GM18502 (cell line): Measurements from ENCODE around the gene PDK2.

Experiments used
- ATAC-seq: cut with Tn5 transposase; IDR thresholded peaks from one replicate; pipeline ENCODE4 v1.9.1; 2021; ENCODE audit warnings: mild to moderate bottlenecking; ENCODE audit not compliant: unreplicated experiment, poor library complexity

The PDK2 gene

DNA sequence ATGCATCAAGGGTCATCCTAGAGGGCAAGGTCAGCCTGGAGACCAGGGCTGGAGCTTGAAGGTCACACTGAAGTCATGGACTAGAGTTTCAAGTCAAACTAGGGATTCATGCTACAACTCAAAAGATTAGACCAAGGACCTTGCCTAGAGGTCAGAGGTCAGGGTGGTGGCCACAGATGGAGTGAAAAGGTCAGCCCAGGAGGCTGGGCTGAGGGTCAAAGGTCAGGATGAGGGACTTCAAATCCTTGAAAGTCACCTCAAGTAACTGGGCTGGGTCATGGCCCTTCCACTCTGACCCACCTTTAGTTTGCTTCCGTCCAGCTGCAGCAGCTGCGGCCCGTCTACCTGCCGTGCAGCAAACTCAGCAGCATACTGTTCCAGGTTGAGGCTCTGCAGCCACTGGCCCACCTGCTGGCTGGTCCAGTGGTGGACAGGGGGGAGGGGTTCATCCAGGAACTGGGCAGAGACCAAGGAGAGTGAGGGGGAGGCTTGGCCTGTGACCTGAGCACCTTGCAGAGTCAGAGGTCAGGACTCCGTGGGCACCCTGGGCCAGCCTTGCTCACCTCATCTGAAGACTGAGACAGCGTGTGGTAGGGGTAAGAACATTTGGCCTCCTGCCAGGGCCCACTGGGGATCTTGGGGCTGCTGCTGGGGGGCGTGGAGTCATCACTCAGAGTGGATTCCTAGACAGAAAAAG is 18.6 kb downstream of the PDK2 start:
- ATAC-seq = no peak

DNA sequence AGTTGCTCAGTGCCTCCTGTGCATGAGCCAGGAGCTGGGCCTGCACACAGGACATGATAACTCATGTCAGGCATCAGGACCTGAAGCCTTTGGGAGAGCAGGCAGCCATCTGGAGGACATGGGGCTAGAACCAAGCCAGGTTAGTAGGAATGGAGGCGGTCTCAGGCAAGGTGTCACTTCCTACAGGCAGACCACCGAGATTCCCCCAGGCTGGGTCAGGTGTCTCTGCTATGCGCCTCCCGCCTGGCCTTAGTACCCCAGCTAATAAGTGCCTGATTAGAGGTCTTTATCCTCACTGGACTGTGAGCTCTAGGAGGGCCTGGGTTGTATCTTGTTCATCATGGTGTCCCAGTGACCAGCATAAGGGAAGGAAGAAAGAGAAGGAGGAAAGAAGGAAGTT is 19.2 kb downstream of the PDK2 start:
- no peak for ATAC-seq

DNA sequence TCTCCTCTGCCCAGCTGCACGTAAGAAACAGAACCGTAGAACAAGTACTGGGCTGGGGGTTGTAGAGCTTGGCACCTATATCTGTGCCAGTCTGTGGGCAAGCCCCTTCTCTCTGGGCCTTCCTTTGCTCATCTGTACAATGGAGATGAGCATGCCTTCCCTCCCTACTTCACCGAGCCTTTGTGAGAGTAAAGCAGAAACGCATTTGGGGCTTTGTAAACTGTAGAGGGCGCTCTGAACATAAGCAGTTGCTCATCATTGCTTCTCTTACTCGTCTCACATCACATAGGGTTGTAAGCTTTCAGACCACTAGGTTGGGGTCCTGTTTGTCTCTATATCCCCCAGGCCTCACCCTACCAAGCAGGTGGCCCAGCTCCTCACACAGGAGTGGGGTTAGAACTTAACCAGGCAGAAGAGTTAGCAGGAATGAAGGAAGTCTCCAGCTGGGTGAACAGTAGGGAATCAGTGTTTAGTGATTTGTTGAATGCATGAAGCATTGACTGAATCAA is 19.8 kb downstream of the PDK2 start:
- no peak for ATAC-seq

DNA sequence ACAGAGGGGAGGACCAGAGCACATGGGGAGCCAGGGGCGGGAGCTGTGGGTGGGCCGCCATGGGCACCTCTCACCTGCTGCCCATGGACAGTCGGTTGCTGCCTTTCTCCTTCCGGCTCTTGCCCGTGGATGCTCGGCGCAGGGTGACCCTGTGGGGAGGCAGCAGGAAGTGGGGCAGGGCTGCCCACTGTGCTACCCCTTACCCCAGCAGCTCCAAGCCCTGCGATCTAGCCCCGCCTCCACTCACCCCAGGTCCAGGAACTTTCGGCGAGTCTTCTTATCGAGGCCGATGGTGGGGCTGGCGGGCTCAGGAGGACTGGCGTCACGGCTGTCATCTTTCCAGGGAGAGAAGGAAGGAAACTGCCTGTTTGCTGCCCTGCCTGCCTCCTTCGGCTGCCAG is 20.6 kb downstream of the PDK2 start:
- no peak for ATAC-seq

DNA sequence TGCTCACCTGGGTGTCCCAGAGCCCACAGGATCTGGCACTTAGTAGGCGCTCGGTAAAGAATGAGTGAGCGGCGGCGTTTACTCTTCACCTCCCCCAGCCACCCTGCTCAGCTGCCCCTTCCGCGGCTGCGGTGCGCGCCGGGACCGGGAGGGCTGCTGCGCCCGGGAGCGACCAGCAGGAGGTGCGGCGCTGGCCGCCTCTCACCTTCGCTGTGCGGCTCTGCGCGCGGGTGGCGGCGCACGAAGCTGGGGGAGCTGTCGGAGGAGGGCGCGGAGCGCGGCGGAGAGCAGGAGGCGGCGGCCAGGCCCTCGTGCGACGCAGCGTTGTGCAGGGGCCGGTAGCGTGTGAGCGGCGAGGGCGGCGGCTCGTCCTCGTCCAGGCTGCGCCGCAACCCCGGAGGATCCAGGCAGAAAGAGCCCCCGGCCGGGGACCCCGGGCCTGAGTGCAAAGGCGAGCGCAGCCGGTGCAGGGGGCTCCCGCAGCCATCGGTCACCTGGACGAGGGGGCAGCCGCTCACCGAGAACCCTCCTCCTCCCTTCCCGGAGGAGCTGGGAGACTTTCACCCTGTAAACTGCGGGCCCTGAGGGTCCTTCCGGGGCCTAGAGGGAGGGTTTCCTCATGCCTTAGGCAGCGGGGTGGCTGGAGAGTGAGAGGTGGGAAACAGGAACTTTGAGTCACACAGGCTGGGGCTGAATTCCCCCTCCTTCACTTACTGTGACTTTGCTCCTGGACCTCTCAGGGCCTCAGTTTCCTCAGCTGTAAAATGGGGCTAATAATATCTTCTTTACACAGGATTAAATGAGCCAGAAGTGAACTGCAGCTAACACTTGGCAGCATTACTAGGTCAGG is 22.3 kb downstream of the PDK2 start:
- no peak for ATAC-seq

DNA sequence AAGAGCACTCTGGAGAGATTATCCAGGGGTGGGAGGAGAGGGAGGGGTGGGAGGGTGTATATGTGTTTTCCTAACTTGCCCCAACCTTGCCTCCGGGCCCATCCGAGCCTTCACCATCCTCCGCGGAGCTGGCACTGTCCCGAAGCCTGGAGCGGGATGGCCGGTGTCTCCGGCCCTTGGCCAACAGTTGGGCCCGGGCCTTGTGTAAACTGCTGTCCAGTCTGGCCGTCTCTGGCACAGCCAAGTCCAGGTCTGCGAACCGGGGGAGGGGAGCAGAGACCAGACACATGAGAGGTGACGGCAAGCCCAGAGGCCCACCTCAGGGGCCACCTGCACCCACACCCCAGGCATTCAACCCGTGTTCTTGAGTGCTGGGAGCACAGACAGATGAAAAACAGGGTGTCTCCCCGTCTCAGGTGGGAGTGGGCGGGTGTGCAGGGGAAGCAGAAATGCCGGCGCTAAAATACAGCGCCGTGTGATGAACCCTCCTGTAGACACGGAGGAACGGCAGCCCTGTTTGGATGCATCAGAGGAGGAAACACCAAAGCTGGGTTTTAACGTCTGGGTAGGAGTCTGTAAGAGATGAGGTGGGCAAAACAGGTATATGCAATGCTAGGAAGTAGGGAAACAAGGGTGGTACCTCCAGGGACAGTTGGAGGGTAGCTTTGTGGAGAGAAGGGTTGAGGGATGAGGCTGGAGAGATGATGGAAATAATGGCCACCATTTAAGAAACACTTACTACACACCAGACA is 23.1 kb downstream of the PDK2 start:
- no peak for ATAC-seq

DNA sequence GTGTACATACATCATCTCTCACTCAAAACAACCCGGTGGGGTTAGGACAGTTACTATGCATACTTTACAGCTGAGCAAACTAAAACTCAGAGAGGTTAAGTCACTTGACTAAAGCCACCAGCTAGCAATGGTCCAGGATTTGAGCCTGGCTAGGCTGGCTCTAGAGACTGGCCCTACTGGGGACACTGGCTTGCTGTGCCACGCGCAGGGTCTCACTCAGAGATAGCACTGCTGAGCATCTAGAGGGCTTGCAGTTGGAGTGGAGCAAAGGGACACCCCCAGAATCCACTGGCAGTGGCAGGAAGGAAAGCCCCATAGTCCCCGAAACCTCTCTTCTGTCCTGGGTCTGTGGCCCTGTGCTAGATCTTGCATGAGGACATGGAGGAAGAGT is 23.7 kb downstream of the PDK2 start:
- no peak for ATAC-seq

DNA sequence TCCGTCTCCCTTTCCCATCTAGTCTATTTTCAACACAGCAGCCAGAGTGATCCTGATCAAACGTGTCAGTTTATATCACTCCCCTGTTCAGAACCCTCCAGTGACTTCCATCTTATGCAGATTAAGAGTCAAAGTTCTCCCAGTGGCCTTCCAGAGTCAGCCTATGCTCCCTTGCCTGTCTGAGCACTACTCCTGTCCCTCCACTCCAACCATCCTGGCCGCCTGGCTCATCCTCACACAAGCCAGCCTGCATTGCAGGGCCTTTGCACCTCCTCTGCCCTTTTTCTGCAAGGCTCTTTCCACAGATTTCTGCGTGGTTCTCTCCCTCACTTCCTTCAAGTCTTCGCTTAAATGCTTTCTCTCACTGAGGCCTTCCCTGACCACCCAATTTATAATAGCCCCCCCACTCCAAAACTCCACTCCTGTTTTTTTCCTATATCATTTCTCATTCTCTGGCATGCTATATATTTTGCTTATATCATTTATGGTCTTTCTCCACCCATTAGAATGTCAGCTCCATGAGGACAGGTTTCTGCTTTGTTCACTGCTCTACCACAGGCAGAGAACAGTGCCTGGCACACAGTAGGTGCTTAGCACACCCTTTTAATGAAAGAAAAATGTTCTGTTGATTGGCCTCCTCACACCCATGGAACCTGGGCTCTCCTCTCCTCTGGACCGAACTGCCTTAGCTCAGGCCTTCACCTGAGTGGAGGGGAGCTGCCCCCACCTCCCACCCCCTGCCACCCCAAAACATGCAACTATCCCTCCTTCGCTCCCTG is 25.5 kb downstream of the PDK2 start:
- ATAC-seq = no peak

DNA sequence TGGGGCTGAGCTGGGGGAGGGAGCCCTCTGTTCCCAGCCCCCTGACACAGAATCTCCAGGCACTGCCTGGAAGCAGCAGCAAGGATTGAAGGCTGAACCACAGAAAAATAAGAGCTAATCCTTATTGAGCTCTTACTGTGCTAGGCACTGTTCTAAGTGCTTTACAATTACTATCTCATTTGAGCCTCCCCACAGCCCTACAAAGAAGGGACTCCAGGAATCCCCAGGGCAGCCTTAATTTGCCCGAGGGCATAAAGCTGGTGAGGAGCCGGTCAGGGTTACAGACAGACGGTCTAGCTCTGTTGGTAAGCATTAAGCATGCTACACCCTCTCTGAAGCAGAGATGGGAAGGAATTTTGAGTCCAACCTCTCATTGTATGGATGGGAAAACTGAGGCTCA is 27.8 kb downstream of the PDK2 start:
- no peak for ATAC-seq

DNA sequence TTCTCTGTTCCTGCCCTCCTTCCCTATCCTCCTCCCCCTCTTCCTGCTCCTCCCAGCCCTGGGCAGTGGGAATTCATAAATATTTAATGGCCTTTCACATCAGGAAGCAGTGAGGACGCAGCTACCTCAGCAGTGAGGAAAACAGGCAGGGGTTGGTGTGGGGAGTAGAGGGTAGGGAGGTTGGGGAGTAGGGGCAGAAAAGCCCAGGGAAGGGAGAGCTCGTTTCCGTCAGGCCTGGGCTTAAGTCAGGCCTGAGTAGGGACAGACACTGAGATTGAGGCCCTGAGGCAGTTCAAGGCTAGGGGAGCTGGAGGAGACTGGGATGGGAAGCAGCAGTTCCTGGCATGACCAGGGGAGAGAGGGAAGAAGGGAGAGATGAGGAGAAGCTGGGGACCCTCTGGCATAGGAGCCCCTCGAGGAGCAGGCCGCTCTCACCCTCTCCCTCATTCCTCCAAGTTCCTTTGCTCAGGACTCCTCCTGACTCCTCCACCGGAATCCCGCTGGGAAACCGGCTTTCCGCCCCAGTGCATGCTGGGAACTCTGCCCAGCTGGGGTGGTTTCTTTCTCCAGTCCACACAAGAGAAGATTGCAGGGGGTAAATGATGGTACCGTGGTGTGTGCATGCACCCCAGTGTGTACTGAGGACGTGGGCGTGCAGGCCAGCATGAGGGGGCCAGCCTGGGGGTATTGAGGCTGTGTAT is 28.6 kb downstream of the PDK2 start:
- no peak for ATAC-seq

DNA sequence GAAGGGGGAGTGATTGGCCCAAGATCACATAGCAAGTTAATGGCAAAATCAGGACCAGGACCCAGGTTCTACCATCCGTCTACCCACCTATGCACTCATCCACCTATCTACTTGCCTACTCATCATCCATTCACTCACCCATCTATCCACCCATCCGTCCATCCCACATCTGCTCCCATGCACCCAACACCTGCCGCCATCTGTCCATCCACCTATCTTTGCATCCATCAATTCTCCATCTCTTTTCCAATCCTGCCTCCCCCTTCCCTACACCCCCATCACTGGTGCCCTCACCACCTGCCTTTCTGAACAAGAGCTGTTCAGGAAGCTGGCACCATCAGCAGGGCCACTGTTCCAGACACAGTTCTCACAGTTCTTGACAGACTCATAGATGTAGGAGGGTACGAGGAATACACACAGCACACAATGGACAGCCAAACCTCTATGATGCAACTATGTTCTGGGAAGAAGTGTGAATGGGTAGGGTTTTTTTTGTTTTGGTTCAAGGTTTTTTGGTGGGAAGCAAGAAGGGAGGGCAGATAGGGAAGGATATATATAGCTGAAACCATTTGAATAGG is 30.4 kb downstream of the PDK2 start:
- no peak for ATAC-seq

DNA sequence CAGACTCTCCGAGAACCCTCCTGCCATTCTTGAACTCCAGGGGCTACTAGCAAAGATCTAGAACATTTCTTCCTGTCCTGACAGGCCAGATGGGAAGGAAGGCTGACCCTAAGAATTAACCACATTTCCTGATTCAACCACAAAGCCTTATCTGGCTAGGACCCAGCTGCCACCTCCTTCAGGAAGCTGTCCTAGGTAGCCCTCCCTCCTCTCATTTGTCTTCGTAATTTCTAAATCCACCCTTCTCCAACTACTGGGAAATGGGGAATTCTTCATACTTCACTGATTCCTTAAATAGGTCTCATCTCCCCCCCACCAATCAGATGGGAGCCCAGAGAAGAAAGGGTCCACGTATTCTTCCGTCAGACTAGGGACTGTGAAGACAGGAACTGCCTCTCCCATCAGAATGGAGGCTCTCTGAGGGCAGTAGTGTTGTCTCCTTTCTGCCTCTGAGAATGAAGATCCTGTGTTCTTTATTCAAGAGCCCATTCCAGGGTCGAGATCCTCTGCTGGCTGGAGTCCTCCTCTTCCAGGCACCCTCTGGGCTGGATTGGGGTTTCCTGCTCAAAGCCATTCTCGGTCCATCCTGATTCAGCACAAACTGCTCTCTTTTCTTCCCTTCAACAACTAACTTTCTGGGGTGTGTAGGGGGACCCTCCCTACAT is 32.7 kb downstream of the PDK2 start:
- ATAC-seq = no peak

DNA sequence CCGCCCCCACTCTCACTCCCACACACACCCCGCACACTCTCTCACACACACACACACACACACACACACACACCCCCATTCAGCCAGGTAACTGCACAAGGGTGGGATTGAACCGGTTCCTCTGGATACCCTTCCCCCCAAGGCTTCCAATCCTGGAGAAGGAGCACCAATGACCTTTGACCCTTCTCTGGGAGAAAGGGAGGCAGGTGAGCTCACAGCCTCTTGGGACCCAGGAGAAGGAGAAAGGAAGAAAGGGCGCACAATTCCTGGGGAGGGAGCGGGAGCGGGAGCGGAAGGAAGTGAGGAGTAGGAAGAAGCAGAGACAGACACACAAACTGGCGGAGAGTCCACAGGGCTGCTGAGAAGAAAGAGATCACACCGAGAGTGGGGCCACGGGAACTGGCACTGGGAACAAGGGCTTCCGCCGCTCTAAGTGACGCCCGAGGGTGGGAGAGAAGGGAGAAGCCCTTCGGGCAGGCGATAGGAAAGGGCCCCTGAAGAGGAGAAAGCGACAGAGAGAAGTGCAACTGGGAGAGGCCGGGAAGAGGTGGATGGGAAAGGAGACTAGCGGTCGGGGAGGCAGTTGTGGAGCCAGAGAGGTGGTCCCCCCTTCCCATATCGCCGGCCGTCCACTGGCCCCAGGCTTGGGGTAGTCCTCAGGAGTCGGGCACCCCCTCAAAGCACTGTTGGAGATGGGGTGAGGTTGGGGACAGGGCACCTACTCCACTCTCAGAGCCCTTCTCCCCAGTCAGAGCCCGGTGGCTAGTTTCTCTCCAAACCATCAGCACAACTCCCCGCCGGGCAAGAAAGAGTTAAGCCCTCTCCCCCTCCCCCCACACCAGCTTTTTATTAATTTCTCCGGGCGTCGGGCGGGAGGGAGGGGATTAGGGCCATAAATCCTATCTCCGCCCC is 33.5 kb downstream of the PDK2 start:
- ATAC-seq = no peak

DNA sequence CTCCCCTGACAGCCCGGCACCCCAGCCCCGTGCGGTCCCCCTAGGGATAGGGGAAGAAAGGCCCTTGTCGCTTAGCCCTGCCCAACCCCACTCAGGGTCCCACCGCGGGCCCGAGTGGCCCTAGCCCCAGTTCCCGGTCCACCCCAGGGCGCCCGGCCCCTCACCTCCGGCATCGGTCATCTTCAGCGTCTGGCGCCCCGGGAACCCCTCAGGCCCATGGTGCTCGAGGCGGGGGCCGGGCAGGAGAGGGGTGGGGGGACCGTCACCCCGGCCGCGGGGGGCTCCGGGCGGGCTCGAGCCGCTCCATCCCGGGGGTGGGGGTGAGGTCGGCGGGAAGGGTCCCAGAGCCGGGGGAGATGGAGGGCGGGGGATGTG is 34.2 kb downstream of the PDK2 start:
- ATAC-seq = no peak

DNA sequence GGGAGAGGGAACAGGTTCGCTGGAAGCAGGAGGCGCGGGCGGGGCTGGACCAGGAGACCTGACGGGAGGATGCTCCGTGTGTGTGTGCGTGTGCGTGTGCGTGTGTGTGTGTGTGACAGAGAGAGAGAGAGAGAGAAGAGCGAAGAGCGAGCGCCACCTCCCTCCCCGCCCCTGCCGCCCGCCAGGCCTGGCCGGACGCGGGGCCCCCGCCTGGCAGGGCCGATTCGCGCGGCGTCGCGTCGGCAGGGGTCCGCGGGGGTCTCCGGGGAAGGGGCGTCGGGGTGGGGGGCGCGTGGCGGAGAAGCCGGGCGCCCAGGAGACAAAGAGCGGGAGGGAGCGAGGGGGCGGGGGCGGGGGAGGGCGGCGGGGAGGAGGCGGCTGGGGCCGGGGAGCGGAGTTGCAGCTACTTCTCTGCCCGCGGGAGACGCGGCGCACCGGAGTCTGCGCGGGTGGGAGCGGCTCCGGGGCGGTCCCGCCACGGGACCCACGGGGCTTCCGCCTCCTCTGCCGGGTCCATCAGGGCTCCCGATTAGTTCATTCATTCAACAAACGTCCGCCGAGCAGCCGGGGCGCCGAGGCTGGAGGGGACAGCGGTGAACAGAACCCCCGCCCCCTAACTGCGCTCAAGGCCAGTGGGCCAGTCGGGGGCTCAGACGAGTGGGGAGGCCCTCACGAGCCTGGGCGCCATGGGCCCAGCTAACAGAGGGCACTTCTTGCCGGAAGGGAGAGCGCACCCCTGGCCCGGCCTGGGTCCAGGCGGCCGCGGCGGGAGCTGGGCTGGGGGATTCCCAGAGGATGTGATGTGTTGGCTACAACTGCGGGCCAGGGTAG is 34.8 kb downstream of the PDK2 start, which contains the start of gene SAMD14:
Gene SAMD14, minus strand, starts transcription at position 433 of the 831 bp plus-strand sequence. CDS start 5,201 bp downstream, outside the sequence.
- ATAC-seq = no peak

DNA sequence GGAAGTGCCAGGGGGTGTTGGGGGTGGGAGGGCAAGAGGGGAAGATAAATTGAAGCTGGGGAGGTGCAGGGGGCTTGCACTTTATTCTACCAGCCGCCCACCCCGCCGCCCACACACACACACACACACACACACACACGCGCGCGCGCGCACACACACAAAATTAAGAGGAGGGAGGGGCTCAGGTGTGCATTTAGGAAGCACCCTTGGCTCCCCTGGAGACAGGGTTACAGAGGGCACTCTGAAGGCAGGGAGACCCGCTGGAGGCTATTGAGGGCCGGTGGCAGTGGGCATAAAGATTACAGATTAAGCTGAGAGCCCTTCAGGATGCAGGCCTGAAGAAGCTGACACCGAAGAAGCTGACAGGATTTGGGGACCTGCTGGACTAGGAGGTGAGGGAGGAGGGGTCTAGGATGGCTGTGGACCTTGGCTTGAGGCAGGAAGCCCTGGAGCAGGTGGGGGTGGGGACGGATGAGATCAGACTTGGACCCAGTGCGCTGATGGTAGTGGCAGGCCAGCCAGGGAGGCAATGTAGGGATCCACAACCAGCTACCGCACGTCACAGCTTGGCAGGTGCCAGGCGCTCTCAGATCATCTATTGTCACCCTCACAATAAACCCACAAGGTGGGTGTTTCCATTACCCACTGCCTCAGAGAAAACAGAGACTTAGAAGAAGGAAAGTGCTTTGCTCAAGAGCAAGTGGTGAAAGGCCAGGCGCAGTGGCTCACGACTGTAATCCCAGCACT is 35.6 kb downstream of the PDK2 start:
- no peak for ATAC-seq
